ENCODE data around the gene CALML4.

DNA sequence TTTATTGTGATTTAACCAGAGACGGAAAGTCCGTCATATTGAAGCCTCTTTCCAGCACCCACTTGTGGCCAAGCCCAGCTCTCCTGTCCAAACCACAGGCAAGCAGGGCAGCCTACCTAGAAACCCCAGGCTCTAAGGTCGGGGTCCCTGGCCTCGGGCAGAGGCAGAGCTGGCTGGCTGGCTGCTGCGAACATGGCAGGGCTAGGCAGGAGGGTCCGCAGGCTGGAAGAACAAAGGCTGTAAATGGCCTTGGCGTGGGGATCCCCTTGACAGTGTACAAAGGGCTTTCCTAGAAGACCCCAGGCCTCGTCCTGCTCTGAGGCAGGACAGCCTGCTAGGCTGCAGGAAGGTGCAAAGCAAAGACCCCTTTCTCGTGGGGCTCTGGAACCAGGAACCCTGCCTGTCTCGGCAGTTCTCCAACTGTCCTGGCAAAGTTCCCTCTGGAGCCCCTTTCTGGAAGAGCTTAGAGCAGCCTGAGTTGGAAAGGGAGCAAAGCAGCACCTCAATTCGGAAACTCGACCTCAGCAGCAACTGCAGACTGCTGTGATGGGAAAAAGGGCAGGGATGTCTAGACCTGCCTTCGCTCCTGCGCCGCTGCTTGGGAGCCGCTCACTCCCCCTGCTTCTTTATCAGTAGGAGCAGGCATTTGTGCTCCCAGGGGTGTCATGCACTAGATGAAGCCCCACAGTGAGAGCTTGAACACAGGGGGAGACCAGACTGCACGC lies 8.5 kb downstream of the CALML4 start:
- TF ChIP-seq, protein P1, sequence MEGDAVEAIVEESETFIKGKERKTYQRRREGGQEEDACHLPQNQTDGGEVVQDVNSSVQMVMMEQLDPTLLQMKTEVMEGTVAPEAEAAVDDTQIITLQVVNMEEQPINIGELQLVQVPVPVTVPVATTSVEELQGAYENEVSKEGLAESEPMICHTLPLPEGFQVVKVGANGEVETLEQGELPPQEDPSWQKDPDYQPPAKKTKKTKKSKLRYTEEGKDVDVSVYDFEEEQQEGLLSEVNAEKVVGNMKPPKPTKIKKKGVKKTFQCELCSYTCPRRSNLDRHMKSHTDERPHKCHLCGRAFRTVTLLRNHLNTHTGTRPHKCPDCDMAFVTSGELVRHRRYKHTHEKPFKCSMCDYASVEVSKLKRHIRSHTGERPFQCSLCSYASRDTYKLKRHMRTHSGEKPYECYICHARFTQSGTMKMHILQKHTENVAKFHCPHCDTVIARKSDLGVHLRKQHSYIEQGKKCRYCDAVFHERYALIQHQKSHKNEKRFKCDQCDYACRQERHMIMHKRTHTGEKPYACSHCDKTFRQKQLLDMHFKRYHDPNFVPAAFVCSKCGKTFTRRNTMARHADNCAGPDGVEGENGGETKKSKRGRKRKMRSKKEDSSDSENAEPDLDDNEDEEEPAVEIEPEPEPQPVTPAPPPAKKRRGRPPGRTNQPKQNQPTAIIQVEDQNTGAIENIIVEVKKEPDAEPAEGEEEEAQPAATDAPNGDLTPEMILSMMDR (optimal IDR thresholded peaks at IDR 0.05 in 1 of 3, IDR thresholded peaks at IDR 0.05 in 1 of 3, conservative IDR thresholded peaks at IDR 0.05 in 1 of 3; ENCODE audit: extremely low read depth in 1 of 3, insufficient read depth in 2 of 3, low read length in 3 of 3) = no peak
- no peak for TF ChIP-seq EZH2 (IDR thresholded peaks at IDR 0.05; ENCODE audit: low read length)

Data from keratinocyte (primary cell).